Measurements from ENCODE around the gene EFHD2. TPM values are rescaled to one million over a fixed set of nuclear protein-coding genes. Genes with fewer than 3 reads are reported as not detected.
A peak's percentile ranks its signal among the peaks of the same experiment; 100 is the strongest.

Gene EFHD2
- total RNA-seq, 2 donors from 2014 or later, result 36.0 to 71.3 TPM

DNA sequence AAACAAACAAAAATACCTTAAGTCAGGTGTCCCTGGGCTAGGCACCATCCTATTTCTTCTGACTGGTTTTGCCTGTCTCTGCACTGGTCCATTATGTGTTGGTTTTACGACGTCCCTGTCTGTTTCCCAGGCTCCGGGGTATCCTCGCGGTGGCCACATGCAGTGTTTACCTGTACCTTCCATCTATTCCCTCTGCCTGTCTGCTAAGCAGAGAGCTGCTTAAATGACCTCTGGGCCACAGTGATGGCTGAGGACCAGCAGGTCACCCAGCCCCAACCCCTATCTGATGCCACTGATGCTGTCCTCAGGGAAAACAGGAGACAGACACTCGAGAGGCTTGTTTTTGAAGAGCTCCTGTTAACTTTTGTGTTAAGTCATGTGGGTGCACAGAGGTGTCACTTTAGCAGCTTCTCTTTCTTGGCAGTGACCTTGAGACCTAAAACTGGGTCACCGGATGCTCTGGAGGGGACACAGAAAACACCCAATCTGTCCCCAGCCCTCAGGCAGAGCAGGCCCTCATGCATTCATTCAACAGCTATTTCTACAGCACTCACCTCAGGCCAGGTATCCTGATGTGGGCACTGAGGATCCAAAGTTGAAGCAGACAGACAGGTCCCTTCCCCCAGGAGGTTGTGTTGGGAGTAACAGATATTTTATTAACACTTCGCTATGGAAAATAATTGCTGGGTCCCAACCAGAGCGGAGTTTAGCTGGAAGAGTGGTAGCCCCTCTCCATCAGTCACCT lies 4.4 kb upstream of the EFHD2 start:
- Histone ChIP-seq H3K9me3 (no peaks in the 10 kb centered on the region), H3K27me3 (replicated peaks; ENCODE audit: insufficient read depth) (no peaks in the 10 kb centered on the region), H3K27ac (no peak overlapping the region), H3K36me3 (no peaks in the 10 kb centered on the region), H3K4me3 (no peak overlapping the region), H3K4me1 (ENCODE audit: control insufficient read depth in 1 of 2, low read depth in 2 of 2) (peaks cover 5 to 33% of the 10 kb centered on the region in 2 donors)
- no peak for DNase-seq (ENCODE audit: low spot score)
- TF ChIP-seq, protein P1, sequence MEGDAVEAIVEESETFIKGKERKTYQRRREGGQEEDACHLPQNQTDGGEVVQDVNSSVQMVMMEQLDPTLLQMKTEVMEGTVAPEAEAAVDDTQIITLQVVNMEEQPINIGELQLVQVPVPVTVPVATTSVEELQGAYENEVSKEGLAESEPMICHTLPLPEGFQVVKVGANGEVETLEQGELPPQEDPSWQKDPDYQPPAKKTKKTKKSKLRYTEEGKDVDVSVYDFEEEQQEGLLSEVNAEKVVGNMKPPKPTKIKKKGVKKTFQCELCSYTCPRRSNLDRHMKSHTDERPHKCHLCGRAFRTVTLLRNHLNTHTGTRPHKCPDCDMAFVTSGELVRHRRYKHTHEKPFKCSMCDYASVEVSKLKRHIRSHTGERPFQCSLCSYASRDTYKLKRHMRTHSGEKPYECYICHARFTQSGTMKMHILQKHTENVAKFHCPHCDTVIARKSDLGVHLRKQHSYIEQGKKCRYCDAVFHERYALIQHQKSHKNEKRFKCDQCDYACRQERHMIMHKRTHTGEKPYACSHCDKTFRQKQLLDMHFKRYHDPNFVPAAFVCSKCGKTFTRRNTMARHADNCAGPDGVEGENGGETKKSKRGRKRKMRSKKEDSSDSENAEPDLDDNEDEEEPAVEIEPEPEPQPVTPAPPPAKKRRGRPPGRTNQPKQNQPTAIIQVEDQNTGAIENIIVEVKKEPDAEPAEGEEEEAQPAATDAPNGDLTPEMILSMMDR (IDR thresholded peaks at IDR 0.05), result no peak
- no peak for ATAC-seq (ENCODE audit: insufficient number of reproducible peaks, low FRiP score, low read depth)

DNA sequence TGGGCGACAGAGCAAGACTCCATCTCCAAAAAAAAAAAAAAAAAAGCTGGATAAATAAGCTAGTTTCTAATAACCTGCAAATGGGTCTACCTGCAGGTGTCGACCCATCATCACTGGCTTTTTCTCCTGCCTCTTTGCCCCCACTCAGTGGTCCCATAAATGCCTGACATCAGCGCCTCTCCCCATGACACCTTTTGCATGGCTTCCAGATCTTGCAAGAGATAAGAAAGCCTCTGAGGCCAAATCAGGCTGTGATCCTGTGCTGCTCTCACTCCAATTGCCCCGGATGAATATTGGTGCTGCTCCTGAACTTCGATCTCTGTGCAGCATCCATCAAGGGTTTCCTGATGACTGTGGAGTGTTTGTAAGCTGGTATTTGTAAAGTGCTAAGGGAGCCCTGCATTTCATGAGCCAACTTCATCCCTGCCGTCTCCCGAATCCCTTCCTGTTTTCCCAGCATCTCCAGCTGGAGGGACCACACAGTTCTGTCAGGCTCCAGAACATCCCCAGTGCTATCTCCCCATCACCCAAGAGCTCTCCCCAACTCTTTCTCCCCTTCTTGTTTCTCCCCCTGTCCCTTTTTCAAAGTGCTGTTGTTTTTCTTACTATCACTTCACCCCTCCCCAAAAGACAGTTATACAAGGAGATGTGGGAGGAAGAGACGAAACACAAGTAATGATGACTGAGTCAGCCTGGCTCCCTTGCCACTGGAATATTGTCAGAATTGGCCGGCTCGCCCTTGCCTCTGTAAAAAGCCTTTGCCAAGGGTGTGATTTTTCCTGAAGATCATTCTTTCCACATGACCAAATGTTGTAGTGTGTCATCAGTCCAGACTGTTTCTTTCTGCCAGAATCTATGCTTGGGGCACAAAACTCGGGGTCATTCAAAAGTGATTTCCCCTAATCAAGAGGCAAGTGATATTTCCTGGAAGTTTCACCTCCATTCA lies 2.8 kb upstream of the EFHD2 start:
- no peak overlapping the region for H3K27ac ChIP-seq
- H3K4me1 ChIP-seq (ENCODE audit: control insufficient read depth in 1 of 2, low read depth in 2 of 2), result peaks cover 11 to 40% of the 10 kb centered on the region in 2 donors
- TF ChIP-seq, protein P1 (IDR thresholded peaks at IDR 0.05), result no peak
- H3K36me3 ChIP-seq, result no peaks in the 10 kb centered on the region
- peak; percentile 51 for ATAC-seq (ENCODE audit: insufficient number of reproducible peaks, low FRiP score, low read depth)
- H3K4me3 ChIP-seq, result no peak overlapping the region
- DNase-seq (ENCODE audit: low spot score), result no peak
- H3K27me3 ChIP-seq (replicated peaks; ENCODE audit: insufficient read depth), result no peaks in the 10 kb centered on the region
- no peaks in the 10 kb centered on the region for H3K9me3 ChIP-seq

DNA sequence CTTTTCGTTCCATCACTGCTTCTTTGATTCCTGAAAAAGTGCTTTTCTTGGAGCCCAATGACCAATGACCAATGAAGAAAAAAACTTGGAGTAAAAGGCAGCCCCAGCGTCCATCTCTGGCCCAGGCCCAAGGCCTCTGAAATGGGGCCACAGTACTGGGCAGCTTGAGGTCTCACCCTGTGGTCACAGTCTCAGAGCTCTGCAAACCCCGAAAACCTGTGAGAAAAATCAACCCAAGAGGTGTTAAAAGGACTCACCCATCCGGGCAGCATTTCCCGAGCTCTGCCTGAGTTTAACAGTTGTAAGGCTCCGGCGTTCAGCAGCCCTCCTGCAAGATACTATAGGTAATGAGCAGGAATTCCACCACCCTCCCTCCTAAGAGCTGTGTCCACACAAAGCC lies 2.1 kb upstream of the EFHD2 start:
- ATAC-seq (ENCODE audit: insufficient number of reproducible peaks, low FRiP score, low read depth) (no peak), DNase-seq (ENCODE audit: low spot score) (no peak)
- Histone ChIP-seq H3K27me3 (replicated peaks; ENCODE audit: insufficient read depth) (no peaks in the 10 kb centered on the region), H3K36me3 (no peaks in the 10 kb centered on the region), H3K27ac (no peak overlapping the region), H3K9me3 (no peaks in the 10 kb centered on the region), H3K4me1 (ENCODE audit: control insufficient read depth in 1 of 2, low read depth in 2 of 2) (peaks cover 12 to 47% of the 10 kb centered on the region in 2 donors), H3K4me3 (no peak overlapping the region)
- TF ChIP-seq, protein P1 (IDR thresholded peaks at IDR 0.05), result no peak

DNA sequence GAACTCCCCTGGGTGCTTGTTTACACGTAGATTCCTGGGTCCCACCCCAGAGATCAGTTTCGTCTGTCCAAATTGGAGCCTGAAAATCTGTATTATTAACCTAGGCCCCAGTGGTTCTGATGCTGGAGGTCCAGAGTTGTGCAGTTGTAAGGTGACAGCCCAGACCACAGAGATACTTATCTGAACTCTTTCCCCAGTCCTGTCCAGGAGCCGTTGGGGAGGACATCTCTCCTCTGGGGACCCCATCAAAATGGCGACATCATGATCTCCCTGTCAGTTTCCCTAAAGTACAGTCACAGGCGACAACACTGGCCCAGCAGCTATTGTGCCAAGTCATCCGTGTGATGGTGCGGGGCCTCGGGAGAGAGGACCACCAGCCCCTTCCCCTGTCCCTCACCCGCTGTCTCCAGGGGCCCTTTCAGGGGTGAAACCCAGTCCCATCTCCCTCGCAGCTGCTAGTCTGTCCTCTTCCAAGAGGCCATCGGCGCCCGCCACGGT lies 749 bp upstream of the EFHD2 start:
- Histone ChIP-seq H3K36me3 (no peaks in the 10 kb centered on the region), H3K4me3 (peak overlapping the region; percentile 89), H3K4me1 (ENCODE audit: control insufficient read depth in 1 of 2, low read depth in 2 of 2) (peaks cover 14 to 56% of the 10 kb centered on the region in 2 donors), H3K9me3 (no peaks in the 10 kb centered on the region), H3K27me3 (replicated peaks; ENCODE audit: insufficient read depth) (no peaks in the 10 kb centered on the region), H3K27ac (no peak overlapping the region)
- TF ChIP-seq, protein P1 (IDR thresholded peaks at IDR 0.05), result no peak
- DNase-seq (ENCODE audit: low spot score) (no peak), ATAC-seq (ENCODE audit: insufficient number of reproducible peaks, low FRiP score, low read depth) (no peak)
